GM12872 (cell line): ENCODE measurements around the gene CFAP65.

Experiments
- TF ChIP-seq, protein P1 (sequence below): IDR thresholded peaks from 3 replicates; pipeline ENCODE4 v1.5.1; 2011; ENCODE audit warnings: low read depth, mild to moderate bottlenecking, low read length, moderate library complexity; ENCODE audit not compliant: insufficient read depth

CFAP65 gene

DNA sequence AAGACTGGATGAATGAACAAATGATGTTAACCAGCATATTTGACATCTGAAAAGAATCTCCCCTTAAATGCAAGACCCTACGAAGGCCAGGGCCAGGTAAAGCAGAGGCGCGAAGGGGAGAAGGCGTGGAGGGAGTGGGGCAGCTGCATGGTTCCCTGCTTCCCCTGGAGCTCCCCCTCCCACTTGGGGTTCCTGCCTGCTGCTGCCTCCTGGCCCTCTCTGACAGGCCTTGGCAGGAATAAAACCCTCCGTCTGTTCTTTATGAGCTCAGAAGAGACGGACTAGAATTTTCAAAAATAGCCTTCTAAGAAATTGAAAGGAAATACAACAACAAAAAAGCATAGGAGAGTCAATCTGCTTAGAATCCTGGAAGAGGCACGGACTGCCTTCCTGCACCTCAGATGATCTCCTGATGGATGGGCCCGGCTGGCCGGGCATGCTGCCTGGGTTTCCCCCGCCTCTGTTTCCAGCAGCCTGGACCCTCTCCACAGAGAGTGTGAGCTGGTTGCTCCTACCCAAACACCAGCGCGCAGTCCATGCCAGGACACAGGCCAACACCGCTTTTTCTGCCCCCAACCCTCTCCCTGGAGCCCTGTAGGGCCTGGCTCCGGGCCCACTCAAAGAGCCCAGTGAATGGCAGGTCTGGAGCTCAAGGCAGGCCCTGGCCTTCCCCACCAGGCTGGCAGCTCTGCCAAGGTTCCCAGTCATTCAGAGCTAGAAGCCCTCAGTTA, 23.9 kb downstream of the CFAP65 start:
- TF ChIP-seq, protein P1, sequence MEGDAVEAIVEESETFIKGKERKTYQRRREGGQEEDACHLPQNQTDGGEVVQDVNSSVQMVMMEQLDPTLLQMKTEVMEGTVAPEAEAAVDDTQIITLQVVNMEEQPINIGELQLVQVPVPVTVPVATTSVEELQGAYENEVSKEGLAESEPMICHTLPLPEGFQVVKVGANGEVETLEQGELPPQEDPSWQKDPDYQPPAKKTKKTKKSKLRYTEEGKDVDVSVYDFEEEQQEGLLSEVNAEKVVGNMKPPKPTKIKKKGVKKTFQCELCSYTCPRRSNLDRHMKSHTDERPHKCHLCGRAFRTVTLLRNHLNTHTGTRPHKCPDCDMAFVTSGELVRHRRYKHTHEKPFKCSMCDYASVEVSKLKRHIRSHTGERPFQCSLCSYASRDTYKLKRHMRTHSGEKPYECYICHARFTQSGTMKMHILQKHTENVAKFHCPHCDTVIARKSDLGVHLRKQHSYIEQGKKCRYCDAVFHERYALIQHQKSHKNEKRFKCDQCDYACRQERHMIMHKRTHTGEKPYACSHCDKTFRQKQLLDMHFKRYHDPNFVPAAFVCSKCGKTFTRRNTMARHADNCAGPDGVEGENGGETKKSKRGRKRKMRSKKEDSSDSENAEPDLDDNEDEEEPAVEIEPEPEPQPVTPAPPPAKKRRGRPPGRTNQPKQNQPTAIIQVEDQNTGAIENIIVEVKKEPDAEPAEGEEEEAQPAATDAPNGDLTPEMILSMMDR, result no peak

DNA sequence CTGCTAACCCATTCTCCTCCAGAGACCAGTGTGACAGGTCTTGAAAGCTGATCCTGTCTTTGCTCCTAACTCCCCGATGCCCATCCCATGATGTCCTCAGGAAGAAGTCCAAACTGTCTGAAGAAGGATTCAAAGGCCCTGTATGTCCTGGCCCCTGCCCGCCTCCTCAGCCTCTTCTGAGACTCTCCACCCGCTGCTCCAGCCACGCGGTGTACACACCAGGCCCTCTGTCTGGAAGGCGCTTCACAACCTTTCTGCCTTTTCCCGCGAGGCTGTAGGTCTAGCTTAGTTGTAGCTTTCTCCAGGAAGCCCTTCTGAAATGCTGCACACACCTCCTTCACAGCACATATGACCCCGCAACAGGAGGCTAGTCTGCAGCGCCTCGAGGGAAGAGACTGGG, 24.6 kb downstream of the CFAP65 start:
- TF ChIP-seq, protein P1, result no peak

DNA sequence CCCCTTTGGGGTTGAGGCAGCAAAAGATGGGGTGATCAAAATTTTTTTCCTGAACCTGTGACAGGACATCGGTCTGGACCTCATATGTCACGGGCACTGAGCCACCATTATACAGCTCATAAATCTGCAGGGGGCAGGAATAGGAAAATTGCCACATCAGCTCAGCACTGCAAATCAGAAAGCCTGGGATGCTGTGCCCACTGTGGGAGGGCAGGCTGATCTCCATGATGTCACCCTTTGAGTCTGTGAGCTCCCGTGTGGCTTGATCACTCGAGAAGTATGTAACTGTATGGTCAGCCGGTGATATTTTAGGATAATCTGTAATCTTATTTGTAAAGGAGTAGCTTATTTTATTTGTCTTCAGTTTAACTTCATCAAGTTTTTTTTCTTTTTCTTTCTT, 30.4 kb downstream of the CFAP65 start:
- TF ChIP-seq, protein P1, result no peak

DNA sequence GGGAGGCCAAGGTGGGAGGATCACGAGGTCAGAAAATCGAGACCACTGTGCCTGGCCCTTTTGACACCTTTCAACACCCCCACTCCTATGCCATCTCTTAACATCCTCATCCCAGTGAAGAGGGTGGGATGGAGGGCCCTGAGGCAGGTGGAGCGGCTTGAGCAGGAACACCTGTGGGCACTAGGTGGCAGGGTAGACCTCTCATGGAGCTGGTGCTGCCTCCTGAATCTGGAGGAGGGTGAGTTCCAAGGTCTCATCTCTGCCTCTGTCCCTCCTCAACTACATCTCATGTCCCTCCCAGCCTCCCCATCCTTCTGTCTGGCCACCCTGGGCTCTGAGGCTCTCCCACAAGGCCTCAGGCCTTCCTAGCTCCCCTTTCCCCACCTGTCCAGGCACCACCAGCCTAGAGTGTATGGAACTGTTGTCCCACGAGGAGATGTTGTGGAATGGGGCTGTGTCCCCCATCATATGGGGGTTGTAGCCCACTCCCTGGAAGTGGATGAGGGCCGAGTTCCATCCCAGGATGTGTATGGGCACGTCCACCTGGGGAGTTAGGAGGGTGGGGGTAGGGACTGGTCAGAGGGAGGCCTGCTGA, 31.1 kb downstream of the CFAP65 start:
- TF ChIP-seq, protein P1, result peak; percentile 79

DNA sequence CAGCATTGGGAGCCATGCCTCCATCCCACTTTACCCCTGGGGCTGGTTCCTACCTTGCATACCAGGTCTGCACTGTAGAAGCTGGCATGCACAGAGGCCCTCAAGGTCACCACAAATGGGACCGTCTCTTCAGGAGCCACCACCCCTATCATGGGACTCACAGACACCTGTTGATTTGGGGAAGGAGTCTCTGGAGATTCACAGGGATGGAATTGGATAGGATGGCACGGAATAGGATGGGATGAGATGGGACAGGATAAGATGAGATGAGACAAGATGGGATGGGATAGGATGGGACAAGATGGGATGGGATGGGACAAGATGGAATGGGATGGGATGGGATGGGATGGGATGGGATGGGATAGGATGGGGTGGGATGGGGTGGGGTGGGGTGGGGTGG, 32.0 kb downstream of the CFAP65 start:
- TF ChIP-seq, protein P1, result no peak

DNA sequence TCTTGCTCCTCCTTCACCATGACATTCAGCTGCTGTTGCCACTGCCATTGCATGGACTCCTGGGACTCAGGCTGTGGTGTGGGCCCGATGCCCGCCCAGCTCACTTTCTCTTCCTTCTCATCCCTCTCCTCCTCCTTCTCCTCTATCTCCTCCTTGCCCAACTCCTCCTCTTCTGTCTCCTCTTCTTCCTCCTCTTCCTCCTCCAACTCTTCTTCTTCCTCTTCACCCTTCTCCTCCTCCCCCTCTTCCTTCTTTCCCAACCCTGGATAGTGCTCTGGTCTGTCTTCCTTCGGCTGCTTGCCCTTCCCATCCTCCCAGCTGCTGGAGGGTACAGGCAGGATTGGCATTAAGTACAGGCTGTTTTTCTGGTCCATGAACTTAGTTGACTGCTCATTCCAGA, 37.3 kb downstream of the CFAP65 start:
- TF ChIP-seq, protein P1, result no peak

DNA sequence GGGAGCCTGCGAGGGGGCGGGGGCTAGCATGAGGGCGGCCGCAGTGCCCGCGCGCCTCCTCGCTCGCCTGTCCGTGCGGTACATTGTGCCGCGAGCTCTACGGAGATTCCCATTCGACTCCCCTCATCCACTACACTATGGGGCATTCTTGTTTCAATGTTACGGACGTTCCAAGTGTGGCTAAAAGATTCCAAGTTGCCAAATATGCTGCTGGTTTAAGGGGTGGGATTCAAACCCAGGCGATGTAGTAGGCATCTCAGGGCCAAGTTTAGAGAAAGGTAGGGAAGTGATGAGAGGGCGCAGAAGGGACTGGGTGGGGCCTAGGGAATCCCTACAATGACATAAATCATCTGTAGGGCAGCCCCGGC, 38.1 kb downstream of the CFAP65 start:
- TF ChIP-seq, protein P1, result no peak
